ACC112 (cell line): ENCODE measurements around the gene MTARC2.

ENCODE experiments used
- H2AFZ ChIP-seq: fragments of 200-600 bp; sonication (generic); one replicate; pipeline ENCODE4 v1.6.0; 2017; ENCODE audit warnings: antibody characterized with exemption, low read length; ENCODE audit not compliant: unreplicated experiment
- H3K27ac ChIP-seq: fragments of 200-600 bp; sonication (generic); 2 replicates; pipeline ENCODE4 v1.5.1; 2014; ENCODE audit warnings: low read depth, mild to moderate bottlenecking, antibody characterized with exemption, low read length, moderate library complexity
- H3K27me3 ChIP-seq: fragments of 200-600 bp; sonication (generic); 2 replicates; pipeline ENCODE4 v1.6.1; 2014; ENCODE audit warnings: mild to moderate bottlenecking, antibody characterized with exemption, low read length, moderate library complexity, mixed read lengths; ENCODE audit not compliant: insufficient read depth
- H3K36me3 ChIP-seq: fragments of 200-600 bp; sonication (generic); 2 replicates; pipeline ENCODE4 v1.6.1; 2016; ENCODE audit warnings: mild to moderate bottlenecking, antibody characterized with exemption, low read length, moderate library complexity, mixed read lengths; ENCODE audit not compliant: insufficient read depth
- H3K4me1 ChIP-seq: fragments of 200-600 bp; sonication (generic); one replicate; pipeline ENCODE4 v1.6.1; 2016; ENCODE audit warnings: low read length, mixed read lengths; ENCODE audit not compliant: insufficient read depth, unreplicated experiment, control insufficient read depth
- H3K4me3 ChIP-seq: fragments of 200-600 bp; sonication (generic); 2 replicates; pipeline ENCODE4 v1.5.1; 2014; ENCODE audit warnings: mild to moderate bottlenecking, low read depth, low read length
- H3K79me2 ChIP-seq: fragments of 200-600 bp; sonication (generic); one replicate; pipeline ENCODE4 v1.6.0; 2016; ENCODE audit warnings: low read length; ENCODE audit not compliant: control insufficient read depth, unreplicated experiment, insufficient read depth

The MTARC2 gene

DNA sequence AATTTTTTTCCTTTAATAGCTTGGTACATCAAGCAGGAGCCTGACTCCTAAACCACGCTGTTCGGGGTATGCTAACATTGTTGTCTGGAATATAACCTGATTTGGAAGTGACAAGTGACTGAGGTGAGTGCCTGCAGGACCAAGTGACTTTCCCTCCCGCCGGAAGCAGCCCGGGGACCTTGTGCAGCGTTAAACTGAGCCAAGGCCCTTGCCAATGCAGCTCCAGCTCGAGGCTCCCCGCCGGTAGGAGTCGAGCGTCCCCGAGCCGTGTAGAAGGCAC is 37.9 kb downstream of the MTARC2 start:
- Histone ChIP-seq H3K27ac (no peak overlapping the region), H3K79me2 (no peaks in the 10 kb centered on the region), H3K4me3 (peak overlapping the region; percentile 75), H2AFZ (no peak overlapping the region), H3K4me1 (no peaks in the 10 kb centered on the region), H3K27me3 (no peaks in the 10 kb centered on the region), H3K36me3 (no peaks in the 10 kb centered on the region)

DNA sequence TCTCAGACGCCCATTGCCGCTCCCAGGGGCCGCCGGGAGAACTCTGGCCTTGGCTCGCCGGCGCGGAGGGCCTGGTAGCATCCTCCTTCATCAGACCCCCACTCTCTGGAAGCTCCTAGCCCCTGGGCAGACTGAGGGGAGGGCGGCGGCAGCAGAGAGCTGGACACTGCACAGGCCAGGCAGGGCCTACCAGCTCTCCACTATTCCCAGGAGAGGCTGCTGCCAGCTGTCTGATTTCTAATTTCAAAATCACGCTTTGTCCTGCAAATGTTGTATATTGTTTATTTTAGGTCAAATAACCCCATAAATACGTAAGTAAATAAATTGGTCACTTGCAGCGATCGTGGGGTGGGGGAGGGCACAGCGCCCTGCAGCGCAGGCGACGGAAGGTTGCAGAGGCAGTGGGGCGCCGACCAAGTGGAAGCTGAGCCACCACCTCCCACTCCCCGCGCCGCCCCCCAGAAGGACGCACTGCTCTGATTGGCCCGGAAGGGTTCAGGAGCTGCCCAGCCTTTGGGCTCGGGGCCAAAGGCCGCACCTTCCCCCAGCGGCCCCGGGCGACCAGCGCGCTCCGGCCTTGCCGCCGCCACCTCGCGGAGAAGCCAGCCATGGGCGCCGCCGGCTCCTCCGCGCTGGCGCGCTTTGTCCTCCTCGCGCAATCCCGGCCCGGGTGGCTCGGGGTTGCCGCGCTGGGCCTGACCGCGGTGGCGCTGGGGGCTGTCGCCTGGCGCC is 38.4 kb downstream of the MTARC2 start, which contains the start of gene MTARC1:
MTARC1 (plus strand) TSS at position 577 of the 732 bp plus-strand sequence; CDS start at position 609, 32 bp downstream.
- no peaks in the 10 kb centered on the region for H3K4me1 ChIP-seq
- H2AFZ ChIP-seq = peak within 1 kb of the TSS; percentile 91
- peak within 1 kb of the TSS; percentile 75 for H3K4me3 ChIP-seq
- H3K36me3 ChIP-seq = no peaks in the 10 kb centered on the region
- H3K79me2 ChIP-seq = no peaks in the 10 kb centered on the region
- no peaks in the 10 kb centered on the region for H3K27me3 ChIP-seq
- no peak within 1 kb of the TSS for H3K27ac ChIP-seq

DNA sequence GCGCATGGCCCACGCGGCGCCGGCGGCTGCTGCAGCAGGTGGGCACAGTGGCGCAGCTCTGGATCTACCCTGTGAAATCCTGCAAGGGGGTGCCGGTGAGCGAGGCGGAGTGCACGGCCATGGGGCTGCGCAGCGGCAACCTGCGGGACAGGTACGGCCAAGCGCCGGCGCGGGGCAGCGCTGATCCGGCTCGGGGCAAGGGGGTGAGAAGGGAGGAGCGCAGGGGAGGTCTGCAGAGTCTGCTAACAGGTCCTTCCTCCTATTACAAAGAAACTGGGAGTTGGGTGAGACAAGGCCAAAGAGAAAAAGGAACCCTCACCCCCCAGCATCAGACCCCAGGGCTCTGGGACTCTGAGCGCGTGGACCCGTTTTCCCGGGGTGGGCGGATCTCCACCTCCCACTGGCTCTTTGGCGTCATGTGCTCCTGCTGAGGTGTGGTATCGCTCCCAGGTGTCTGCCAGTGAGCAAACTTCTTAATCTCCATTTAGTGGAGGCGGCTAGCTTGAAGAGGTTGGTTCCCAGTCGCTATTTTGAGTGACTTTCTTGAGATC is 39.0 kb downstream of the MTARC2 start:
- H3K79me2 ChIP-seq = no peaks in the 10 kb centered on the region
- H3K4me3 ChIP-seq = peak overlapping the region; percentile 75
- no peak overlapping the region for H3K27ac ChIP-seq
- peak overlapping the region; percentile 91 for H2AFZ ChIP-seq
- no peaks in the 10 kb centered on the region for H3K27me3 ChIP-seq
- no peaks in the 10 kb centered on the region for H3K4me1 ChIP-seq
- no peaks in the 10 kb centered on the region for H3K36me3 ChIP-seq

DNA sequence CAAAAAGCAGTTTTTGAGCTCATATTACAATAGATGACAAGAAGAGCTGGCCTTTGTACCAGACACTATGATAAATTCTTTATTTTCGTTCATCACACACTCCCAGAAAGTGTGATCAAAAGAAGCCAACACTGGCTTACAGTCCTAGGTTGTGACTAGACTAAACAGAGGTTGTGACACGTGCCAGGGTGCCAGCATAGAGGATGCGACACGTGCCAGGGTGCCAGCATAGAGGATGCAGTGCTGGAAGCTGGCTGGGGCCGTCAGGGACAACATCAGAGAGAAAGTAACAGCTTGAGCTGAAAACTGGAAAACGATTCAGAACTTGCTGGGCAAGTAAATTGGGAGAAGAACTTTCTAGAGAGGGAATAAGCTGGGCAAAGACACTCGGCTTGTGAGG is 40.8 kb downstream of the MTARC2 start:
- no peaks in the 10 kb centered on the region for H3K79me2 ChIP-seq
- no peak overlapping the region for H3K27ac ChIP-seq
- no peaks in the 10 kb centered on the region for H3K4me1 ChIP-seq
- no peaks in the 10 kb centered on the region for H3K36me3 ChIP-seq
- no peak overlapping the region for H2AFZ ChIP-seq
- no peak overlapping the region for H3K4me3 ChIP-seq
- H3K27me3 ChIP-seq = no peaks in the 10 kb centered on the region

DNA sequence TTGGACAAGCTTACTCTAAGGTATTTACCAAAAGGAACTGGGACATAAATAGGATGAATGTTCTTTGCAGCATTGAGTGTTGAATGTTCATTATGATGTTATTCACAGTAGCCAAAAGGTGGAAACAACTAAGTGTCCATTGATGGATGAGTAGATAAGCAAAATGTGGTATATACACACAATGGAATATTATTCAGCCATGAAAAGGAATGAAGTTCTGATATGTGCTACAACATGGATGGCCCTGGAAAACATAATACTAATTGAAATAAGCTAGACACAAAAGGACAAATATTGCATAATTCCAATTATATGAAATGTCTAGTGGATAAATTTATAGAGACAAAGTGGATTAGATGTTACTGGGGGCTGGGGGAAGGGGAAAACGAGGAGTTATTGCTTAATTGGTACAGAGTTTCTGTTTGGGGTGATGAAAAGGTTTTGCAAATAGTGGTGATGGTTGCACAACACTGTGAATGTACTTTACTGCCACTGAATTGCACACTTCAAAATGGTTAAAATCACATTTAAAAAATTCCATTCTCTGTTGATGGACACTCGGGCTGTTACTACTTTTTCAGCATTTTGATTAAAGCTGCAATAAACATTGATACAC is 41.5 kb downstream of the MTARC2 start:
- H3K79me2 ChIP-seq = no peaks in the 10 kb centered on the region
- H3K27me3 ChIP-seq = no peaks in the 10 kb centered on the region
- H2AFZ ChIP-seq = no peak overlapping the region
- no peaks in the 10 kb centered on the region for H3K36me3 ChIP-seq
- no peak overlapping the region for H3K27ac ChIP-seq
- H3K4me1 ChIP-seq = no peaks in the 10 kb centered on the region
- H3K4me3 ChIP-seq = no peak overlapping the region

DNA sequence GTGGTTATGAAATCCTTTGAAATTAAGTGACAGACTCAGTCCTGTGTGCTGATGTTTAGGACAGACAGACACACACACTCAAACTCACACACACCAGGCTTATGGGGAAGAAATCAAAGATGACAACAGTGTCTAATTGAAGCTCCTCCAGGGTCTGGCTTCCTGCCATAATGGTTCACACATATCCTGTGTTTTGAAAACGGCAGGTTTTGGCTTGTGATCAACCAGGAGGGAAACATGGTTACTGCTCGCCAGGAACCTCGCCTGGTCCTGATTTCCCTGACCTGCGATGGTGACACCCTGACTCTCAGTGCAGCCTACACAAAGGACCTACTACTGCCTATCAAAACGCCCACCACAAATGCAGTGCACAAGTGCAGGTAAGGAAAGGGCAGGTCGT is 43.2 kb downstream of the MTARC2 start:
- Histone ChIP-seq H3K27ac (no peak overlapping the region), H3K4me3 (no peak overlapping the region), H3K36me3 (no peaks in the 10 kb centered on the region), H3K4me1 (no peaks in the 10 kb centered on the region), H2AFZ (no peak overlapping the region), H3K79me2 (no peaks in the 10 kb centered on the region), H3K27me3 (no peaks in the 10 kb centered on the region)

DNA sequence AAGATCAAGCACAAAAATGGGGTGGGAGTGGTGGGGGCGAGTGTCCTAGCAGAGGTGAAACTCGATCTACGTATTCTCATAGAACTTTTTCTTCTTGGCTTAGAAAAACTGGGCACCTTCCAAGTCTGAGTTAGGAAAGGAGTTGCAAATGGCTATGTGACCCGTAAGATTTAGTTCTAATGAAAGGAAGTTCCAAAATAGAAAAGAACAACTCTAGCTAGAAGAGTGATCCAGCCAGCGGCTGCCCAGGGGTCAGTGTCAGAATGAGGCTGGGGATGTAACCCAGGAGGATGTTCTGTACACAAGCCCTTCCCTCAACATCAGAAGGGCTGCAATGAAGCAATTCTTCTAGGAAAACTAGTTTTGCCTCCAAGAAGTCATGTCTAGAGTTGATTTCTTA is 43.8 kb downstream of the MTARC2 start:
- H3K4me3 ChIP-seq = no peak overlapping the region
- H3K36me3 ChIP-seq = no peaks in the 10 kb centered on the region
- H3K27ac ChIP-seq = no peak overlapping the region
- no peak overlapping the region for H2AFZ ChIP-seq
- no peaks in the 10 kb centered on the region for H3K27me3 ChIP-seq
- H3K79me2 ChIP-seq = no peaks in the 10 kb centered on the region
- H3K4me1 ChIP-seq = no peaks in the 10 kb centered on the region

DNA sequence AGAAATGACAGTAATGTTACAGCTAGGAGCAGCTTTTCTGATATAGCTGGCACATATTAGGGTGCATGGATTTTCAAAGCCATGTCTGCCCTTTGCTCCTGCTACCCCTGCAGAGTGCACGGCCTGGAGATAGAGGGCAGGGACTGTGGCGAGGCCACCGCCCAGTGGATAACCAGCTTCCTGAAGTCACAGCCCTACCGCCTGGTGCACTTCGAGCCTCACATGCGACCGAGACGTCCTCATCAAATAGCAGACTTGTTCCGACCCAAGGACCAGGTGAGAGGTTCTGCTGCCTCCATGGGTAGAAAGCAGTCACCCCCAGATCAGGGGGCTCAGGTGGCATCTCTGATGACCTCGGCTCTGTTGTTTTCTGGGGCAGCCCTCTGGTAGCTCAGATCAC is 48.4 kb downstream of the MTARC2 start:
- no peaks in the 10 kb centered on the region for H3K36me3 ChIP-seq
- H3K4me3 ChIP-seq = no peak overlapping the region
- no peaks in the 10 kb centered on the region for H3K4me1 ChIP-seq
- H3K27me3 ChIP-seq = no peaks in the 10 kb centered on the region
- H3K79me2 ChIP-seq = no peaks in the 10 kb centered on the region
- H2AFZ ChIP-seq = no peak overlapping the region
- no peak overlapping the region for H3K27ac ChIP-seq

DNA sequence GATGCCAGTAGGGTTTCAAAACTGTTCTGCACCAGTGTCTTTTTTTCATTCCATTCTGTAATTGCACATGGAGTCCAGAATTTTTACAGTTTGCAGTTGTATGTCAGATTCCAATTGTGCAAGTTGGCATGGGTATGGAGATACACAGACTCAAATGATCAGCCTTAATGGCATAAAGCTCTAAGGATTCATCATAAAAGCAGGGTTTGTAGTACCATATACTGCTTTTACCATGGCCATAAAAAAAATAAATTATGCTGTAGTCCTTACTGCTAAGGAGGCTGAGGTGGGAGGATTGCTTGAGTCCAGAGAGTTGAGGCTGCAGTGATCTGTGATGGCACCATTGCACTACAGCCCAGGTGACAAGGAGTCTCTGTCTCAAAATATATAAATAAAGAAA is 48.9 kb downstream of the MTARC2 start:
- H3K36me3 ChIP-seq = no peaks in the 10 kb centered on the region
- no peaks in the 10 kb centered on the region for H3K27me3 ChIP-seq
- H3K79me2 ChIP-seq = no peaks in the 10 kb centered on the region
- H3K4me1 ChIP-seq = no peaks in the 10 kb centered on the region
- H3K4me3 ChIP-seq = no peak overlapping the region
- H2AFZ ChIP-seq = no peak overlapping the region
- no peak overlapping the region for H3K27ac ChIP-seq

DNA sequence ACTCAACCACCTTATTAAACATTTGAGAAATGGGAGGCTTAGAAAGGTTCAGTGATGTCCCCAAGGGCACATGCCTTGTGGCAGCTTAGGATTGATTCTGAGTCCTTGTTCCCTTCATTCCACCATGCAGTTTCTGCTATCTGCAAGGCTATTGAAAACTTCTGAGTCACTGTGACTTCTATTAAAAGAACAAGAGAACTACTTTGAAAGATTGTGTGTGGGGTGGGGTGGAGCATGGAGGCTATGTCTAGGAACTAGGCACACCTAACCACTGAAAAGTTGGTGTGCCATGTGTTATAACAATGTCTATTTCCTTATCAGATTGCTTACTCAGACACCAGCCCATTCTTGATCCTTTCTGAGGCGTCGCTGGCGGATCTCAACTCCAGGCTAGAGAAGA is 49.4 kb downstream of the MTARC2 start:
- Histone ChIP-seq H3K4me1 (no peaks in the 10 kb centered on the region), H3K27me3 (no peaks in the 10 kb centered on the region), H3K27ac (no peak overlapping the region), H3K79me2 (no peaks in the 10 kb centered on the region), H2AFZ (no peak overlapping the region), H3K4me3 (no peak overlapping the region), H3K36me3 (no peaks in the 10 kb centered on the region)

DNA sequence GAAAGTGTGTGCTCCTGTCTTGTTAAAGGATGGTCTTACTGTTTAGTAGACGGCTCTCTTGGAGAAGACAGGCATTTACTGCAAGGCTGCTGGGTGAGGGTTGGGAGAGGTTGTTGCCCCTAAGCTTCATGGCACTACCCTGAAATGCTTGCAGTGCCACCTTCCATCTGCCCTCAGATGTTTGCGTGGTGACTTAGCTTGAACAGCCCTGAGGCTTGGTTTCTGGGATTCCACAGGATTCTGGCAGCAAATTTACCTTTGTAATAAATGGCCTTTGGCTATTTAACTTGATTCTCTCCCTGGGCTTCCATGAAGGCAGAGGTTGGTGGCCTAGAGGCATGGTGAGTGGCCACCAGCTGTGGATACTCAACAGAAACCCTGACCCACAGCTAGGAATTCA is 50.2 kb downstream of the MTARC2 start:
- no peak overlapping the region for H3K27ac ChIP-seq
- H3K79me2 ChIP-seq = no peaks in the 10 kb centered on the region
- H3K36me3 ChIP-seq = no peaks in the 10 kb centered on the region
- no peaks in the 10 kb centered on the region for H3K4me1 ChIP-seq
- H2AFZ ChIP-seq = no peak overlapping the region
- no peak overlapping the region for H3K4me3 ChIP-seq
- no peaks in the 10 kb centered on the region for H3K27me3 ChIP-seq
